ENCODE measurements around the gene PDZD2.
"Not testable (repeated sequence)": the region's sequence is repeated elsewhere in the genome, so short reads cannot be mapped to it uniquely, and the experiment has no call there.

PDZD2 gene

DNA sequence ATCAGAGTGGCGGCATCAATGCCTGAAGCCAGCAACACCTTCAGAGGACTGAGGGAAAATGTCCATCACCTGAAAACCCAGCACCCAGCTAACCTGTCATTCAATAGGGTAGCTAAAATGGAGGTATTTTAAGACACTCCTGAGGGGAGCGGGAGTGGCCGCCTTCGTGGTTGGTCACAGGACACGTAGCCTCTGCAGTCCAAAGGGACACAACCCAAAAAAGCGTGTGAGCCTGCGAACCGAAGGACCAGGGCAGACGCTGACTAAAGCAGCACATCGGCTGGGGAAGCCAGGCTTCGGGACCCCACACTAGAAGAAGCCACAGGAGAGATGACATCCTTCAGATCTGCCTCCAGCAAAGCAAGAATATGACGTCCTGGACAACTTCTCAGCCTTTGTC lies 464.6 kb downstream of the PDZD2 start:
- no peak for DNase-seq (ENCODE audit: low read depth)

DNA sequence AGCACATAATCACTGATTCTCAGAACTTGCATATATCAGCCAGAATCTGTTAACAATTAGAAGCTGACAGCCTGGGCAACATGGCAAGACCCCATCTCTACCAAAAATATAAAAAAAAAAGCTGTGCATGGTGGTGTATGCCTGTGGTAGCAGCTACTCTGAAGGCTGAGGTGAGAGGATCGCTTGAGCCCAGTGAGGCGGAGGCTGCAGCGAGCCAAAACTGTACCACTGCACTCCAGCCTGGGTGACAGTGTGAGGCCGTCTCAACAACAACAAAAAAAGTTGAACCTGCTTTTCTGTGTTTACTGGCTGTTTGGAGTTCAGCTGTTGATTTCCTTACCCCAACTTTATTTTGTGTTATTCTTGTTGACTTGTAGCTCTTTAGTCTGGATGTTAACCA lies 468.4 kb downstream of the PDZD2 start:
- no peak for DNase-seq (ENCODE audit: low read depth)

DNA sequence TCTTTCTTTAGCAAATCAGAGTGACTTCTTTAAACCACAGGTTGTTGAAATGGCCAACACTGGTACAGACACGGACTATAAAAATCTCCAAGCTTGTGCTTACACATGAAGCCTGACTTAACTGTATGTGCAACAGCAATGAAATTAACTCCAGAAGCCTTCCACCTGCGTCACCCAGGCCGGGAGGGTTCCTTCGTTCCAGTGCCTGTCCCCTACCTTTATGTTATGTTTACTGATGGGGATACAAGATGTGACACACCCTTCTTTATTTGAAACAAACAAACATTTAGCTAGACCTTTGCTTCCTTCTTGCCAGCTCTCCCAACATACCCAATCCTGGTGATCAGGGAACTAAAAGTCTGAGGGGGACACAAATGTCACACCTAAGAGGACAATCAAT lies 469.2 kb downstream of the PDZD2 start:
- DNase-seq (ENCODE audit: low read depth) = no peak

DNA sequence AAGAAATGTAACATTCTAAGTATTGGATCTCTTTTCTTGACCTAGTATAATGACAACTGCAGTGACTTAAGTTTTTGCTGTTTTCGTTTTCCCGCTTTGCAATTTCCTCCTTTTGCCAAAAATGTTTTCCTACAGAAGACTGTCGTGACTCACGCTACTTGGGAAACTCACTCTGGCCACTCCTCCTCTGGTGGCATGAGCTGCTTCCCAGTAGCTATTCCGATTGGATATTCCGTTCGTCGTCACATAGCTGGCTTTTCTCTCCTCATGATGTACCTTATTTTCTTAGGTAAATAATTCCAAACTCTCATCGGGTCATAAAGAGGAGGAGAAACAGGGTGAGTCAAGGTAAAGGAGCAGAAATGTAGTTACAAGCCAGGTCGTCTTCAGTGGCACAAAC lies 470.3 kb downstream of the PDZD2 start:
- DNase-seq (ENCODE audit: low read depth) = peak; percentile 71

DNA sequence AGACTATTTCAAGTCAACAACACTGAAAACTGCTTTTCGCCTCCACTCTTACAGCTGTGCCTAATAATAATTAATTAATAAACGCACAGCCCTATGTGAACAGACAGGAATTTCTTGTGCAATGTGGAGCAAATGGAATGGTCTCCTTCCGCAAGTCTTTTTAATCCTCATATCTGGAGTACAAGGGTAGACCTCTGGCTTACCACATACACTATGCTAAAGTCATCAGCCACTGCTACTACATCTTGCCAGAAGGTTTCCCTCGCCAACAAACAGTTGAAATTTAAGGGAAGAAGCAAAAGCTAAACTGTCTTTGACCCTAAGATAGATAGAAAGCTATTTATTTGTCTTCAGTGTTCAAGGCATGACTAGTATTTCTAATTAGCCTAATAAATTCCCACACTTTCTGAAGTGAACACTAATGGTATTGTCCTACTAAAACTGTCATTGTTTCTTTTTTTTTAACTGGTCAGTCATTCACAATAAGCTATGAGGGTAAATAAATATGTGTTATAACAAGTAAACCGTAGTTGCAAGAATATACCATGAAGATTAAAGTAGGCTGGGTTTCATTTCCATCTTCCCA lies 471.3 kb downstream of the PDZD2 start:
- DNase-seq (ENCODE audit: low read depth) = no peak

DNA sequence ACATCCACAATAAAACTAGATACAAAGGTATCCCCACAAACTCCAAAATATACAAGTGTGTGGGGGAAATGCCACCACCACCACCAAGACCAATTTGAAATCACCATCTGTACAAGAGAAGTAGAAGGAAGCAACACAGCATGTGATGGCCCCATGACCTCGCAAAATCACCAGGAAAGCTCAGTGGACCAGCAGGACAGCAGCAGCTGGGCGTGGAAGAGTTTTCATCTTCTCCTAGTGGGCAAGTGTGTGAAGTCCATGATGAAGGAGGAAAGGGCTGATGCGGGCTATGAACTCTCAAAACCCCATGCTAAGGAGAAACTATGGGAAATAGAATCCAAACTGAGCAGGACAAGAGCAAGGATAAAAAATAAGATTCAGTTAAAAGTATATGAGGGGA lies 477.1 kb downstream of the PDZD2 start:
- DNase-seq (ENCODE audit: low read depth) = no peak

DNA sequence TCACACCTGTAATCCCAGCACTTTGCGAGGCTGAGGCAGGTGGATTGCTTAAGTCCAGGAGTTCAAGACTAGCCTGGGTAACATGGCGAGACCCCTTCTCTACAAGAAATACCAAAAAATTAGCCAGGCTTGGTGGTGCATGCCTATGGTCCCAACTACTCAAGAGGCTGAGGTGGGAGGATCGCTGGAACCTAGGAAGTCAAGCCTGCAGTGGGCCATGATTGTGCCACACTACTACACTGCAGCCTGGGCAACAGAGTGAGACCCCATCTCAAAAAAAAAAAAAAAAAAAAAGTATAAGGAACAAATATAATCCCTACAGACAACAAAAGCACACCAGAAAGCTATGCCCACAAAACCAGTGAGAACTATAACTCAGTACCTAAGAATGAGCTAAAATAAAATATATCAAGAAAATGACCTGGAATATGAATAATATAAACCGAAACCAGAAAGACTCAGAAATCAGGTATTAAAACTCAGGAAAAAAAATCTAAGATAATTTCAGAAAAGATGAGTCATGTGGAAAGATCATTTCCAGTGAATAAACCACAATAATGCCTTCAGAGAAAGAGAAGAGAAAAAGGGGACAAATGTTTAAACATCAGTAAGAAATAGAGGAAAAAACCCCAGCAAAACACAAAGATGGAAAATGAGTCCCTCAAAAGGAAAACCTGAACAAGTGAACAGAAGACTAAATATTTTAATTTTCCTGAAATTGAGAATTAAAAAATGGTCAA lies 477.8 kb downstream of the PDZD2 start:
- DNase-seq (ENCODE audit: low read depth) = no peak

DNA sequence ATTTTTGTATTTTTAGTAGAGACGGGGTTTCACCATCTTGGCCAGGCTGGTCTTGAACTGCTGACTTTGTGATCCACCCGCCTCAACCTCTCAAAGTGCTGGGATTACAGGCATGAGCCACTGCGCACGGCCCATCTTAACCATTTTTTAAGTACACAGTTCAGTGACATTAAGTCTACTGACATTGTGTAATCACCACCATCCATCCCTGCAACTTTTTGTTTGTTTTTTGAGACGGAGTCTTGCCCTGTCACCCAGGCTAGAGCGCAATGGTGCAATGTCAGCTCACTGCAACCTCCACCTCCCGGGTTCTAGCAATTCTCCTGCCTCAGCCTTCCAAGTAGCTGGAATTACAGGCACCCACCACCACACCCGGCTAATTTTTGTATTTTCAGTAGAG lies 480.0 kb downstream of the PDZD2 start:
- not testable (repeated sequence) for DNase-seq (ENCODE audit: low read depth)

DNA sequence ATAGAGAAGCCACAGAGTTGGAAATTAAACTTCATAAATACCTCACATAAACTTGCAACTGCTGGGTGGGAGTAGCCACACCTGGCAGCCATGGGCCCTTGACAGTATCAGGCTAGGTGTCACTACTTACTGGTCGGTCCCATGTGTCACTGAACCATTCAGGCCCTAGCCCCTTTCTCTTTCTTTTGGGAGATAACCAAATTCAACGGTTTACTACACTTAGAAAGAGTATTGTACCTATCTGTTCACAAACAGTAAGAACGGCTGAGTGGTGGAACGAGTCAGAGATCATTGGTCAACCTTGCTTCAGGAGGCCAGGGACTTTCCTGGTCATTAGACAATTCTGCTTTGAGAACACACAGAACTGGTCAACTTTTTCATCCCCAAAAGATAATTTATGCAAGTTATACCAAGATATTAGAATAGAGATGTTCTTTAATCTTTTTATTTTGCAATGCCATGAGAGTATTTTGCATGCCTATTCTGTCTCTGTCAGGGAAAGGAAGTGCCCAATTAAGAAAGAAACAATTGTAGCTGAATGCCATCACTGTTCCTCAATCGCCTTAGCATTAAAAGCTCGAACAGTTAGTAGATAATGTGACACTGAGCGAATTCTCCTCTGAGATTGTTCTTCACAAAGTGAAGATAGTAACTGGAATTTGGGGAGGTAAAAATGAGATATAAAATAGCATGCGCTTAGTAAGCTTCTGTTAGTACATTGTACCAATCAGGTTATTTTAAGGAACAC lies 484.3 kb downstream of the PDZD2 start:
- no peak for DNase-seq (ENCODE audit: low read depth)

DNA sequence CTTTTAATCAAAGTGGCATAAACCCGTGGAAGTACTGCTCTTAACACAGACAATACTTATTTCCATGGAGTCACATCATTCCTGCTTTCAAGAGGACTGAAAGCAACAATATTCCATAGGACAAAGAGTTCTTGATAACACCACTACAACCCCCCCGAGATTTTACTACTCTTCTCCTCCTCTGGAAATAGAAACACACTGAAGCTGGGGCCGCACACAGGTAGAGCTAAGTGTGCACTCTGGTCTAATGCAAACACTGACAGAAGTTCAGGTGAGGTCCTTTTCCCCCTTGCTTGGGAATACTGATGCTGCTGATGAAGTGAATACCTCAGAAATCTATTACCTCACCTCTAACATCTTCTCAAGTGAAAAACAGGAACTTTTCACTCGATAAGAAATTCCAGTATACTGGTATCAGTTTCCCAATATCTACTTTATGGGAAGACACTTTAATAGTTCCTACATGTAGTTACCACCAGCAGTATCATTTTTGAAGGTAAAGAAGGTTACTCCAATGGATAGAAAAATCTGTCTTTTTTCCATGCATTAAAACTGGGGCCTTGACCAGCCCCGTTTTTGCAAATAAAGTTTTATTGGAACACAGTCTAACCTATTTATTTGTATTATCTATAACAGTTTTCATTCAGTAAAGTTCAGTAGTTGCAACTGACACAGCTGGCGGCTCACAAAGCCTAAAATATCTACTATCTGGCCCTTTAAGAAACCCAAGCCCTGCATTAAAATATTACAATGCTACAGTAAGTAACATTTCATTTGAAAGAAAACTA lies 485.2 kb downstream of the PDZD2 start:
- DNase-seq (ENCODE audit: low read depth) = no peak

DNA sequence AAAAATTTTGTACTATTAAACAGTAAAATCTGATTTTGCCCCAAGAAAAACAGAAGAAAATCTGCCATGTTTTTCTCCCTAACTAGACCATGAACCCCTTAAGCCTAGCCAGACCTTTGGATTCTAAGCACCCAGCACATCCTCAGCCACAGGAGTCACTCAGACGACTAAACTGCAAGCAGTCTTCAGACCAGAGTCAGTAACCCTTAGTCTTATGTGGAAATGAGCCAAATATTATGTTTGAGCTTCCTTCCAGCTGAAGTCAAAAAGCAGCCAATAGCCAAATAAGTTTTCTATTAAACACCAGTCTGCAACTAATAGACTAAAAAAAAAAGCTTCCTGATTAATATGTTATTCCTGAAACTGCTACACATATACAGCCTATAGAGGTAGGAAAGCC lies 487.8 kb downstream of the PDZD2 start:
- DNase-seq (ENCODE audit: low read depth) = peak; percentile 20

DNA sequence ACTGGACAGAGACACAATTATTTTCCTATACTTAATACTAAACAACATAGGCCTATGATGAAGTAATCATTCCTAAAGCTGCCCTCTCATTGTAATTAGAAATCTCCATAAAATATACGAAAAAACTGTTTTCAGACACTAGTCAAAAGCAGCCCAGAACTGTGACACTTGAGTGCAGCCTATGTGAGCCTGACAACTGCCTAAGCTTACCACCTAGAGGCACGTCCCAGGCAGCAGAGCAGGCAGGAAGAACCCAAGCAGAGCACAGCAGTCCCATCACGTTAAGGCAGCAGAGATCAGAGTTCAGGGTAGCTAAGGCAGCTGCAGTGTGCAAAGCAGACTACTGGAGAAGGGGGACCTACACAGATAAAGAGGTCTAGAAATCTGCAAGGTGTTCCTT lies 488.8 kb downstream of the PDZD2 start:
- no peak for DNase-seq (ENCODE audit: low read depth)

DNA sequence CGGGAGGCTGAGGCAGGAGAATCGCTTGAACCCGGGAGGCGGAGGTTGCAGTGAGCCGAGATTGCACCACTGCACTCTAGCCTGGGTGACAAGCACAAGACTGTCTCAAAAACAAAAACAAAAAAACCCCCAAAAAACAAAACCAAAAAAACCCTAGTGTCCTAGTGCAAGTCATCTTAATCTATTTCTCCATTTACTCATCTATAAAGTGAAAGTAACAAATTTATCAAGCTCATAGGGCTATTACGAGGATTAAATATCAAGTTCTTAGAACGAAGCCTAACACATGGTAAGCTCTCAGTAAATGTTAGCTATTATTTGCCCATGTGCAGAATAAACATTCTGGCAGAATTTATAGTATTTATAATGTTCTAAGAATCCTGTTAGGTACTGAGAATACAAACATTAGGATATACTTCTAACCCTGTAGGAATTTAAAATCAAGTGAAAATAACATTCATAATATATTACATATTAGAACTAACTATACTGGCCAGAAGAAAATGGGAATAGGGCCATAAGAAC lies 490.2 kb downstream of the PDZD2 start:
- no peak for DNase-seq (ENCODE audit: low read depth)

DNA sequence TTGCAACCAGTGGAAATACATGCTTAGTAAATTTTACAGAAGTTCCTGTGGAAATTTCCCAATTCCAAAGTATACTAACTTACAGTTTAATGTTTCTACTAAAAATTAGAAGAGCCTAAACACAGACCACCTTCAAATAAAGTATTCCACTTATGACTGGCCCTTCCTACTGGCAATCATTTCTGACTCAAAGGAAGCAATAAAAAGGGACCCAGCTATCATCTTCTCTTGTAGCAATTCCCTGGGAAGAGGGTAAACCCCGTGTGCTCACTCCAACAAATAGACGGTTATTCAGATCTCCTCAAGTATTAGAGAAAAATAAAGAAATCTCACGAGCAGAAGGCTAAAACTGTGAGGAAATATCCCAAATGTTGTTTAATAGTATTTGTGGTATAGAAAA lies 491.9 kb downstream of the PDZD2 start:
- no peak for DNase-seq (ENCODE audit: low read depth)

DNA sequence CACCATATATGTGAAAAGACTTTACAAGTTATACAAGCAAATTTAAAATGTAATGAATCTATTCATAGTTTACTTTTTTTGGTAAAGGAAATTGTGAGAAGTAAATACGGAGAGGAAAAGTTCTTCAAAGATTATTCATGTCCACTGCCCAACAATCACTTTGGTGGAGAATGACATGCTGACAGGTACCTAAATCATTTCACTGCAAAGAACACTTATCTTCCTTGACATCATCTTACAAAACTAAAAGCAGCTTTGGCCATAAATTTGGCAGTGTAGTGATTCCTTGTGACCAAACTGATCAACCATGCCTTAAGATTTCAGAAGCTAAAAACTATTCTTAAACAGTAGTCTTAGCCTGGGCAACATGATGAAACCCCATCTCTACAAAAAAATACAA lies 492.7 kb downstream of the PDZD2 start:
- no peak for DNase-seq (ENCODE audit: low read depth)

DNA sequence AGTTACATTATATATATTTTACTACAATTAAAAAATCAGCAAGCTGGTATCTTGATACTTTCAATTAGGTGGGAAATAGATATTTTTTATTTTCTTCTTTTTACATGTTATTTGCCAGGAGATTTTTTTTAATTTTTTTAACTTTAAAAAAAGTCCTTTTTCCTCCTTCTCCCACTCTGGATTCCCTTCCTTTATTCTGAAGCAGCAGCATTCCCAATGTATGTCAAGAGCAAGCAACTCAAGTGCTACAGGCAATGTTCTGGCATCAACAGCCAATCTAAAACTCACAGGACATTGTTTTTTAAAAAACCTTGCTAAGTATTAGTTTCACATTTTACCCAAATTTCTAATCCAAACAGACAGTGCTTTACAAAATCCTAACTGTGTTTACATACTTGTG lies 493.8 kb downstream of the PDZD2 start:
- no peak for DNase-seq (ENCODE audit: low read depth)

DNA sequence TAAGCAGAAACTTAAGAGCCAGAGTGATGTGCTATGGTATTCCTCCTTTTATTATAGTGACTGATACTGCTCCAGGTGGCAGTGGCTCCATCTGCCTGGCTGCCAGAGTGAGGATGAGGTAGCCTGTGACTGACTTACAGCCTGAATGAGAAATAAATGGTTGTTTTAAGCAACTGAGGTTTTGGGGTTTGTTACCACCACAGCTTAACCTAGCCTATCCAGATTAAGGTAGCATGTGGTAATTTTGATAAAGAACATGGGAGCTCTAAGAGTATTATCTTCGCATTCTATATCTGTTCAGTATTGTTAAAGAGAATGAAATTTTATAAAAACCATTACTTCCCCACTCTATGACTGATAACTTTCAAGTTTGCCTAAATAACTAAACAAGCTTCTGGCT lies 496.2 kb downstream of the PDZD2 start:
- DNase-seq (ENCODE audit: low read depth) = no peak

DNA sequence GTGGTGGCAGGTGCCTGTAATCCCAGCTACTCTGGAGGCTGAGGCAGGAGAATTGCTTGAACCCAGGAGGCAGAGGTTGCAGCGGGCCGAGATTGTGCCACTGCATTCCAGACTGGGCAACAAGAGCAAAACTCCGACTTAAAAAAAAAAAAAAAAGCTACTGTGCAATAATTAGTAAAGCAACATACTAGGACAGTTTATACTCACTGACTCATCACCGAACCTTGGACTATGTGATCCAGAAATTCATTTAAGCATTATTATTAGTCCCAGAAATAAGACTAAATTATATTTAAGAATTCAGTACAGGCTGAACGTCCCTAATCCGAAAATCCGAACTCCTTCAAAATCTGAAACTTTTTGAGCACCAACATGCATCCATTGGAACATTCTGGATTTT lies 497.4 kb downstream of the PDZD2 start:
- DNase-seq (ENCODE audit: low read depth) = peak; percentile 33

DNA sequence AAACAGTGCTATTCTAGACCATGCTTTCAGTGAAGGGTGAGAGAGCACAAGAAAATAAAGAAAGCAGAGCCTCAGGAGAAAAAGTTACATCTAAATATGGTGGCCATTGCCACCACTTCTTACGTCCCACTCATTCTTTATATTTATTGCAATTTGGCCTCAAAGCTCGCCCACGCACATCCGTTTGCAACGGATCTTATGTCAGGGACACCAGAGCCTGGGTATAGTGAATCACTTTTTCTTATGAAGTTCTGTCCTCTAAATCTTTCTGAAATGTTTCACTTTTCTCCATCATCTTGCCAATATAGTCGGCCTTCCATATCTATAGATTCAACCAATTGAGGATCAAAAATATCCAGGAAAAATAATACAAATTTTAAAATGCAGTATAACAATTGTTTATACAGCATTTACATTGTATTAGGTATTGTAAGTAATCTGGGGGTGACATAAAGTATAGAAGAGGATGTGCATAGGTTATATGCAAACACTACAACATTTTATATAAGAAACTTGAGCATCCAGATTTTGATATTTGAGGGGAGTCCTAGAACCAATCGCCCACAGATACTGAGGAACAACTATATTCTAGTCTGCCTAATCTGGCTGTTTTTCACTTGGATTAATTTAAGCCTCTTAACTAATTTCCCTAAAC lies 500.0 kb downstream of the PDZD2 start:
- DNase-seq (ENCODE audit: low read depth) = no peak

DNA sequence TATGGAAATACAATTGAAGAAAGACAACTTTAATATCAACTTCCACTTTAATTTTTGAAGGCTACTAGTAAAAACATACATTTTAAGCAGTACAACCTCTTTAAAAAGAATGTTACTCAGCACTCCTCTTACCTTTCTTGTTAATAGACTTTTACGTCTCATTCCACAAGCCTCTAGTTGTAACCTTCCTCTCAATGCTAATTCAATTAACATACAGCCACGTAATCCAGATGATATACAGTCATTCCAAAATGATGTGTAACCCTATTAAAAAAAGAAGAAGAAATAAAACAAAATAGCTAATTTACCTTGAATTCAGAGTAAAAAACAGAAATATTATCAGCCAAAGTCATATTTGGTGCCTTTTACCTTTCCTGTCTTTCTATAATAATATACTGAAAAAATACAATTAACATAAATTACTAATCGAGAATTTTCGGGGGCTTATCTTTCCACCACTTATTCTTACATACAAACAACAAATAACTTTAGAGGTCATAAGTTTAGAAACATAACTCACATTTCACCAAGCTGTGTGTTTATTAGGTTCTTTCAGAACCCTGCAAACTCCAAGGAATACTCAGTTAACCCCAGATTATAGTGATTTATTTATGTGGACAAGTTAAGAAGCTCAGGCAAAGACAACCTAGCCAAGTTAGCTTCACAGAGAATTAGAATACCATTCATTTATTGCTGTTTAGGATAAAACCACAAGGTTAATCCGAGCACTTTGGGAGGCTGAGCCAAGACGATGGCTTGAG lies 504.9 kb downstream of the PDZD2 start:
- no peak for DNase-seq (ENCODE audit: low read depth)
